Stimulated activated CD4-positive, alpha-beta T cell treated with anti-CD3 and anti-CD28 coated beads, Interleukin-12 subunit alpha, Interleukin-12 subunit beta, amount 100 ng/mL, for 24 hours (primary cell): ENCODE data around the gene DMPK.
A peak's percentile ranks its signal among the peaks of the same experiment; 100 is the strongest.
"Not testable (repeated sequence)": the region's sequence is repeated elsewhere in the genome, so short reads cannot be mapped to it uniquely, and the experiment has no call there.

ENCODE experiments used
- DNase-seq, 2 experiments: peaks; one replicate each; pipeline ENCODE4 v3.0.0-alpha.2; 2020; ENCODE audit warnings: low read depth in 2 of 2

DMPK gene

GRCh38 chr19:45745606-45746005, 36.7 kb downstream of the DMPK start:
- DNase-seq: no peak

DNA sequence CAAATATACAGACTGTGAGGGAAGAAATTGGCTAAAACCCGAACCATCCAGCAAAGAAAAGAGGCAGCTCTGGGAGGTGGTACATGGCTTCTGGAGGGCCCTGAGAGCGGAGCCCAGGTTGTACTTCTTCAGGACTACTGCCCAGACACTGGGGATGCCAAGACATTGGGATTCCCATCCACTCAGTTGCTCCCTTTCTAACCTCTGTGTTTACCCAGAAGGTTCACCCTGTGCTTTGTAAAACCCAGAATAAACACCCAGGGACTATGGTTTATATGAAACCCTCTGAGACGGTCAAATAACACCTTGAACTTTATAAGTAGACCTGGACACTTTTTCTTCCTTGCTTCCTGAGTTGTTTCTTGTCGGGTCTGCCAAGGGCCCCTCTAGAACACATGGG, 39.3 kb downstream of the DMPK start:
- no peak for DNase-seq

GRCh38 chr19:45739498-45740439, 42.5 kb downstream of the DMPK start:
- DNase-seq: no peak

DNA sequence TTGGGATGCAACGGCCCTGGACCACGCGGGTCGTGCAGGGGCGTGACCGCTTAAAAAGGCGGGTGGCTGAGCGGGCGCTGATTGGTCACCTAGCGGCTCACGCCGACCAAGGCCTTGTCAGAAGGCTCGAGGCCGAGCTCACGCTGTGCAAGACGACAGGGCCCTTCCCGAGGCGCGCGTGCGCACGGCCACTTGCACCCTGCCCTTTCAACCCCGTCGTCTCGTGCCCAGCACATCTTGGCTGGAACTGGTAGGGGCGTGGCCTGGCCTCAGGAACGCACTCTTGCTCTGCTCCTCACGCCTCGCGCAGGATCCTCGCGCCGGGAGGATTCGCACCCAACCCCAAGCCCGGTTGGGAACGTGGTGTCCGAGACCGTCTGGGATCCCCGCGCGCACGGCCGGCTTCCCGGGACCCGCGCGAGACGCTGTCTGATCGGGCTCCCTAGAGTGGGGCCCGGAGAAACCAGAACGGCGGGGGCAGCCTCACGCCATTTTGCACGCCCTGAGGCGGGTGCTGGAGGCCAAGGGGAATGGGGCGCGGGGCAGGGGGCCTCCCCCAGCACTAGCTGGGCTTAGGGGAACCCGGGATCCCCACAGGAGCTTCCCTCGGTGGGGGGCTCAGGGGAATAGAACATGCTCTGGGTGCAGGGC, 49.0 kb downstream of the DMPK start, which contains the start of gene MEIOSIN:
Gene MEIOSIN, plus strand, starts transcription at position 280 of the 651 bp plus-strand sequence. CDS start 1,938 bp downstream, outside the sequence.
- DNase-seq: no peak

DNA sequence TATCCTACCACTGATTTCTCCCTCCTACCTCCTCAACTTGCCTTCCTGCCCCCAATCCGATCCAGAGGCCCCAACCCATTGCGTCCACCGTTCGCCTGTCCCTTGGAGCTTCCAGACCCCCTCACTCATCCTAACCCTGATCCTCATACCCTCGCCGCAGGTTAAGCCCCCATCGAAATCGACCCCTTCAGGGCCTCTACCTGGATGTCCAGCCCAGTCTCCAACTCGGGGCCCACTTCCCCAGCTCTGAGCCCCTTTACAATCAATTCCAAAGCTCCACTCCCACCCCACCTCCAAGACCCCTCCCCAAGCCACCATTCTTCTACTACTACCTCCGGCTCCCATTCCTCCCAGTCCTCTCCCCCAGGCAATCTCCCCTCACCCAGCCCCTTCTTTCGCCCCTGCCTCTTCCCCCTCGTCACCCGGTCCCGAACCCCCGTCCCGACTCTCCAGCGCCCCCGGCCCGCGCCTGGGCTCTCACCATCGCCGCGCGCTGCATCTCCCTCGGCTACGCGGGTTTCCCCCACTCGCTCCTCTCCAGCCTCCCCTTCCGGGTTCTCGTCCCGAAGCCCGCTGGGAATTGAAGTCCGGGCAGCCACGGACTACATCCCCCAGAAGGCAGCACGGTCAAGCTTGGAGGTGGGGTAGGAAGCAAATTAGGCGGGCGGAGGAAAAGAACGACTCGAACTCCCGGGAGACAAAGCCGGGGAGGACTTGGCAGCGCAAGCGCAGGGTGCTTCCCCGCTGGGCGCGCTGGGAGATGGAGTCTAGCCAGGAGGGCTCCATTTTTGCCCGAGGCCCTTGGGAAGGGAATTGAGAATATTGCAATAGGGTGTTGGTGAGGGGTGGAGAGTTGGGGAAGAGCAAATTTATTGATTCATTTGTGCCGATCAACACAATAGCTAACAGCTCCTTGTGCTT, 51.7 kb downstream of the DMPK start, which contains the start of gene FBXO46:
Gene FBXO46, minus strand, starts transcription at position 529 of the 921 bp plus-strand sequence. CDS start 17,401 bp downstream, outside the sequence.
- DNase-seq: peak; percentile 93

GRCh38 chr19:45729800-45730290, 52.4 kb downstream of the DMPK start:
- no peak for DNase-seq

DNA sequence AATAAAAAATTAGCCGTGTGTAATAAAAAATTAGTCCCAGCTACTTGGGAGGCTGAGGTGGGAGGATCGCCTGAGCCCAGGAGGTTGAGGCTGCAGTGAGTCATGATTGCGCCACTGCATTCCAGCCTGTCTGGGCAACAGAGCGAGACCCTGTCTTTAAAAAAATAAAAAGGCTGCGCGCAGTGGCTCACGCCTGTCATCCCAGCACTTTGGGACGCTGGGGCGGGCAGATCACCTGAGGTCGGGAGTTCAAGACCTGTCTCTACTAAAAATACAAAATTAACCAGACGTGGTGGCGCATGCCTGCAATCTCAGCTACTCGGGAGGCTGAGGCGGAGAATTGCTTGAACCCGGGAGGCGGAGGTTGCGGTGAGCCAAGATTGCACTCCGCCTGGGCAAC, 53.6 kb downstream of the DMPK start:
- DNase-seq: not testable (repeated sequence)

DNA sequence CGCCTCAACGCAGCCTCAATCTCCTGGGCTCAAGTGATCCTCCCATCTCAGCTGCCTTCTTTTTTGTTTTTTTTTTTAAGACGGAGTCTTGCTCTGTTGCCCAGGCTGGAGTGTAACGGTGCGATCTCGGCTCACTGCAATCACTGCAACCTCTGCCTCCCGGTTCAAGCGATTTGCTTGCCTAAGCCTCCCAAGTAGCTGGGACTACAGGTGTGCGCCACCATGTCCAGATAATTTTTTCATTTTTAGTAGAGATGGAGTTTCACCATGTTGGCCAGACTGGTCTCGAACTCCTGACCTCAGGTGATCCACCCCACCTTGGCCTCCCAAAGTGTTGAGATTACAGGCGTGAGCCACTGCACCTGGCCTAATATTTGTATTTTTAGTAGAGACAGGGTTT, 62.2 kb downstream of the DMPK start:
- not testable (repeated sequence) for DNase-seq
